Cardiac muscle cell (in vitro differentiated cells and primary cell): ENCODE measurements around the gene INS. TPM values are rescaled to one million over a fixed set of nuclear protein-coding genes. Genes with fewer than 3 reads are reported as not detected.

Experiments
- DNase-seq, 2 donors: peaks; one replicate each; pipeline versions ENCODE4 v3.0.0 to v3.0.0-alpha.2; 2010 to 2017; ENCODE audit warnings: low read depth in 1 of 2, low spot score in 1 of 2
- H3K27ac ChIP-seq: fragments of 200-600 bp; sonication (generic); 2 replicates; pipeline ENCODE4 v1.5.1; 2016
- H3K27me3 ChIP-seq: fragments of 200-600 bp; sonication (generic); 2 replicates; pipeline ENCODE4 v1.6.0; 2016; ENCODE audit warnings: control low read depth
- H3K36me3 ChIP-seq: fragments of 200-600 bp; sonication (generic); 2 replicates; pipeline ENCODE4 v1.5.1; 2016; ENCODE audit warnings: control low read depth
- H3K4me1 ChIP-seq: fragments of 200-600 bp; sonication (generic); 2 replicates; pipeline ENCODE4 v1.8.1; 2017; ENCODE audit warnings: low read depth, mild to moderate bottlenecking, mixed run types
- H3K4me3 ChIP-seq: fragments of 200-600 bp; sonication (generic); 2 replicates; pipeline ENCODE4 v1.5.1; 2016; ENCODE audit warnings: mild to moderate bottlenecking
- H3K9me3 ChIP-seq: fragments of 200-600 bp; sonication (generic); 2 replicates; pipeline ENCODE4 v1.5.1; 2017; ENCODE audit warnings: low read depth, mild to moderate bottlenecking, control low read depth
- CTCF ChIP-seq: IDR thresholded peaks from 2 replicates; pipeline ENCODE4 v1.5.1; 2012; ENCODE audit warnings: low read depth, mild to moderate bottlenecking, low read length
- polyA plus RNA-seq: library from polyadenylated mRNA; unstranded; fragments of >200 nt; fragmentation: Nextera tagmentation; extraction: Ambion mirVana; gene quantifications from 2 replicates; pipeline ENCODE4 v1.2.1, GENCODE V29; 2016
- total RNA-seq: library from RNA; depleted of rRNA; stranded (reverse); fragments of >200 nt; gene quantifications from 2 replicates; pipeline ENCODE4 v1.2.3, GENCODE V29; 2016

INS gene
- total and polyA plus RNA-seq, 2 experiments from 2014 or later = not detected

GRCh38 chr11:2207773-2208621 is 47.0 kb upstream of the INS start:
- no peaks in the 10 kb centered on the region for H3K27me3 ChIP-seq
- no peak for DNase-seq
- no peaks in the 10 kb centered on the region for H3K9me3 ChIP-seq

GRCh38 chr11:2207212-2207611 is 46.2 kb upstream of the INS start:
- no peak overlapping the region for H3K4me3 ChIP-seq
- H3K27ac ChIP-seq = no peak overlapping the region
- no peak for TF ChIP-seq CTCF
- H3K4me1 ChIP-seq = no peaks in the 10 kb centered on the region
- H3K27me3 ChIP-seq = no peaks in the 10 kb centered on the region
- no peak for DNase-seq
- H3K36me3 ChIP-seq = no peaks in the 10 kb centered on the region
- H3K9me3 ChIP-seq = no peaks in the 10 kb centered on the region

More at GRCh38 chr11:2207773-2208621, 47.0 kb upstream of the INS start:
- Histone ChIP-seq H3K4me3 (no peak overlapping the region), H3K4me1 (no peaks in the 10 kb centered on the region), H3K36me3 (no peaks in the 10 kb centered on the region), H3K27ac (no peak overlapping the region)
- no peak for TF ChIP-seq CTCF

GRCh38 chr11:2205981-2206690 is 45.1 kb upstream of the INS start:
- H3K36me3 ChIP-seq = no peaks in the 10 kb centered on the region
- no peak for TF ChIP-seq CTCF
- H3K27me3 ChIP-seq = no peaks in the 10 kb centered on the region
- H3K27ac ChIP-seq = no peak overlapping the region
- H3K9me3 ChIP-seq = no peaks in the 10 kb centered on the region
- H3K4me3 ChIP-seq = no peak overlapping the region
- no peaks in the 10 kb centered on the region for H3K4me1 ChIP-seq
- DNase-seq = no peak

DNA sequence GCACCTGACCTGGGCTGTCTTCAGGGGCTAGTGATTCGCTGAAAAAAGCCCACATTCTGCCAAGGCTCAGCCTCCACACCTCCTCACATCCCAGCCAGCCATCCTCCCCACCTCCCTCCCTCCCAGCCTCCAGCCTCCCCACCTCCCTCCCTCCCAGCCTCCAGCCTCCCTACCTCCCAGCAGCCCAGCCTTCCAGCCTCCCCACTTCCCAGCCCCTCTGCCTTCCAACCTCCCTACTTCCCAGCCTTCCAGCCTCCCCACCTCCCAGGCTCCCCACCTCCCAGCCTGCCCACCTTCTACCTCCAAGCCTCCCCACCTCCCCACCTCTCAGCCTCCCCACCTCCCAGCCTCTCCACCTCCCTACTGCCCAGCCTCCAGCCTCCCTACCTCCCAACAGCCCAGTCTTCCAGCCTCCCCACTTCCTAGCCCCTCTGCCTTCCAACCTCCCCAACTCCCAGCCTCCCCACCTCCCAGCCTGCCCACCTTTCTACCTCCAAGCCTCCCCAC is 44.3 kb upstream of the INS start:
- Histone ChIP-seq H3K27me3 (no peaks in the 10 kb centered on the region), H3K27ac (no peak overlapping the region), H3K4me3 (no peak overlapping the region), H3K9me3 (no peaks in the 10 kb centered on the region), H3K4me1 (no peaks in the 10 kb centered on the region), H3K36me3 (no peaks in the 10 kb centered on the region)
- no peak for TF ChIP-seq CTCF
- DNase-seq = no peak

DNA sequence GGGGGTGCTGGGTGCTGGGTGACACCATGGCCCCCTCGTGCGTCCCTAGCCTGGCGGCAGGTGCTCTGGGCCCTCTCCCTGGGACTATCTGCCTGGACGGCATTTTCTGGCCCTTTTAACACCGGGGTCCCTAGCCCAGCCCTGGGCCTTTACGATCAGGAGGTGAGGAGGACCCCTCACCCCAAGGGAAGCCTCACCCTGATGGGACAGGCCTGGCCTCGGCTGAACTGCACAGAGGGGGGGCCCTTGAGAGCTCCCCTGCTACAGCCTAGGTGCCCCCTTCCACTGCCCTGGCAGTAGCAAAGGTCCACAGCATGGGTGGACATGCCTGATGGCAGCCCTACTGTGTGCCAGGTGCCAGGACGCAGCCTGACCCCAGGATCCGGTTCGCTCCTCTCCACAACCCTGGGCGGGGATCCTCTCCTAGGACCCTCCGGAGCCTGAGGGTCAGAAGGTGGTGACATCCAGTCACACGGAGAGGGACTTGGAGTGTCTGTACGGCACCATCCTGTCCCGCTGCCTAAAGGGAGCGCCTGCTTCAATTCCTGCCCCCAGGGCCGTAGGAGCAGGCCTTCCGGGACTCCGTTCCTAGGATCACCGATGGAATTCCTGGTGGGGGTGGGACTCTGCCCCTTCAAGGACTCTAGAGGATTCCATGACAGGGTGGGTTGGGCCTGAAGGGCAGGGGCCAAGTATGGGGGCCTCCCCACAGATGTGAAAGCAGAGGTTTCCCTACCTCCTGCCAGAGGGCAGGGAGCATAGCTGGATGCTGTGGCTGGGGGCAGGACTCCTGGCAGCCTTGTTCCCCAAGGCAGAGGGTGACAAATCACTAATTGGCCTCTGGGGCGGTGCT is 43.6 kb upstream of the INS start:
- Histone ChIP-seq H3K27me3 (no peaks in the 10 kb centered on the region), H3K4me3 (no peak overlapping the region), H3K27ac (no peak overlapping the region), H3K9me3 (no peaks in the 10 kb centered on the region), H3K36me3 (no peaks in the 10 kb centered on the region), H3K4me1 (no peaks in the 10 kb centered on the region)
- no peak for TF ChIP-seq CTCF
- no peak for DNase-seq
